AG09309 (cell line): Measurements from ENCODE around the gene FBN2.

Source experiments
- DNase-seq: peaks from one replicate; pipeline ENCODE4 v3.0.0-alpha.2; 2010; ENCODE audit warnings: low read depth
- H3K4me3 ChIP-seq: 2 replicates; pipeline ENCODE4 v1.5.1; 2011; ENCODE audit warnings: mild to moderate bottlenecking, low read depth, low read length, moderate library complexity; ENCODE audit not compliant: control insufficient read depth
- TF ChIP-seq, protein P1 (sequence below): IDR thresholded peaks from 2 replicates; pipeline ENCODE4 v1.5.1; 2011; ENCODE audit warnings: mild to moderate bottlenecking, low read depth, low read length, inconsistent platforms; ENCODE audit not compliant: insufficient read depth, control insufficient read depth; ENCODE audit errors: missing control alignments

The FBN2 gene

DNA sequence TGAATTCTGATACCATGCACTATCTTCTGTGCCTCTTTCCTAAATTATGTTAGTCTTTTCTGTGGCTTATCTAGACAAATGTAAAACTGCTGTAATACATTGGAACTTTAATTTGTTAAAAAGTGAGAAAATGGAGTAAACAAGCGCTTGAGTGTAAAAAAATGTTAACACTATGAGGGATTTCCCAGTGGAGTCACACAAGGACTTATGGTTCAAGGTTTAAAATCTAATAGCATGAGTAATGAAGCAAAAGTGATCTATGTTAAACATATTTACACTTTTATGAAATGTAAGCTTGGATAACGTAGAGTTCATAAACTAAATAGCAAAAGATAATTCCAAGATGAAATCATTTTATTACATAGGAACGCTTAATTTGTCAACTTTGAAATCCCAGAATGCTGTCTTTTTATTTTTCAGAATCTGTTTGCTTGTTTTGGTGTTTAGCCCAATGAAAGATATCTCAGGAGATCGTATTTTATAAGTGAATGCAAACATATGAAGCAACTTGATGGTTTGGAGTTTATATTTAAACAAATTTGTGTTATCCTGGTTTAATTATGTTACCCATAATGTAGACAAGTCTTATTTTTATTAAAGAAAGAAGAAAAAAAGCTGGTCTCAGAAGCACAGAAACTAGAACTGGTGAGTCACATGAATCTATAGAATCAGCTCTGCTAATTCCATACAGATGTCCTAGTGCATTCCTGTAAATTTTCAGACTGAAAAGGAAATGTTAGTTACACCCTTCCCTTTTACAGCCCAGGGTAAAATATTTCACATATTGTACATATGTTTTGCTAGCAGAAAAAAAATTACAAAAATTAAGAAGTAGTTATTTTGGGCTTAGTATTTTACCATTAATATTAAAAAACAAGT is 34.2 kb upstream of the FBN2 start:
- no peak overlapping the region for H3K4me3 ChIP-seq
- DNase-seq: no peak
- TF ChIP-seq, protein P1, sequence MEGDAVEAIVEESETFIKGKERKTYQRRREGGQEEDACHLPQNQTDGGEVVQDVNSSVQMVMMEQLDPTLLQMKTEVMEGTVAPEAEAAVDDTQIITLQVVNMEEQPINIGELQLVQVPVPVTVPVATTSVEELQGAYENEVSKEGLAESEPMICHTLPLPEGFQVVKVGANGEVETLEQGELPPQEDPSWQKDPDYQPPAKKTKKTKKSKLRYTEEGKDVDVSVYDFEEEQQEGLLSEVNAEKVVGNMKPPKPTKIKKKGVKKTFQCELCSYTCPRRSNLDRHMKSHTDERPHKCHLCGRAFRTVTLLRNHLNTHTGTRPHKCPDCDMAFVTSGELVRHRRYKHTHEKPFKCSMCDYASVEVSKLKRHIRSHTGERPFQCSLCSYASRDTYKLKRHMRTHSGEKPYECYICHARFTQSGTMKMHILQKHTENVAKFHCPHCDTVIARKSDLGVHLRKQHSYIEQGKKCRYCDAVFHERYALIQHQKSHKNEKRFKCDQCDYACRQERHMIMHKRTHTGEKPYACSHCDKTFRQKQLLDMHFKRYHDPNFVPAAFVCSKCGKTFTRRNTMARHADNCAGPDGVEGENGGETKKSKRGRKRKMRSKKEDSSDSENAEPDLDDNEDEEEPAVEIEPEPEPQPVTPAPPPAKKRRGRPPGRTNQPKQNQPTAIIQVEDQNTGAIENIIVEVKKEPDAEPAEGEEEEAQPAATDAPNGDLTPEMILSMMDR: no peak

DNA sequence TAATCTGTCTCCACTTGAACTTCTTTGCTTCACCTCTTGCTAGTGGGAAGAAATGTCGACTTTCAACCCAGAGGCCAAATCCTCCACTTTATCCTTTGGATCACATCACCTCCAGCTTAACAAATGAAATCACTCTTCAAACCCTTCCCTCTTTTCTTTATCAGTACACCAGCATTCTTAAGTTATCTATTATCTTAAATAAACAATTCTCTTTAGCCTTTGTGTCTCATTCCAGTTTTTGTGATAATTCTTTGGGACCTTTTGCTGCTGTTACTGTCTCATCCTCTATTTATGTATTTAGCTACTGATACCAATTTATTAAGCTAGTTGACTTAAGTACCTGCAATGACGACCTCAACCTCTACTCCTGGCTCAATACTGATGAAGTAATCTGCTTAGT is 28.1 kb upstream of the FBN2 start:
- no peak for DNase-seq
- H3K4me3 ChIP-seq: no peak overlapping the region
- TF ChIP-seq, protein P1: no peak

DNA sequence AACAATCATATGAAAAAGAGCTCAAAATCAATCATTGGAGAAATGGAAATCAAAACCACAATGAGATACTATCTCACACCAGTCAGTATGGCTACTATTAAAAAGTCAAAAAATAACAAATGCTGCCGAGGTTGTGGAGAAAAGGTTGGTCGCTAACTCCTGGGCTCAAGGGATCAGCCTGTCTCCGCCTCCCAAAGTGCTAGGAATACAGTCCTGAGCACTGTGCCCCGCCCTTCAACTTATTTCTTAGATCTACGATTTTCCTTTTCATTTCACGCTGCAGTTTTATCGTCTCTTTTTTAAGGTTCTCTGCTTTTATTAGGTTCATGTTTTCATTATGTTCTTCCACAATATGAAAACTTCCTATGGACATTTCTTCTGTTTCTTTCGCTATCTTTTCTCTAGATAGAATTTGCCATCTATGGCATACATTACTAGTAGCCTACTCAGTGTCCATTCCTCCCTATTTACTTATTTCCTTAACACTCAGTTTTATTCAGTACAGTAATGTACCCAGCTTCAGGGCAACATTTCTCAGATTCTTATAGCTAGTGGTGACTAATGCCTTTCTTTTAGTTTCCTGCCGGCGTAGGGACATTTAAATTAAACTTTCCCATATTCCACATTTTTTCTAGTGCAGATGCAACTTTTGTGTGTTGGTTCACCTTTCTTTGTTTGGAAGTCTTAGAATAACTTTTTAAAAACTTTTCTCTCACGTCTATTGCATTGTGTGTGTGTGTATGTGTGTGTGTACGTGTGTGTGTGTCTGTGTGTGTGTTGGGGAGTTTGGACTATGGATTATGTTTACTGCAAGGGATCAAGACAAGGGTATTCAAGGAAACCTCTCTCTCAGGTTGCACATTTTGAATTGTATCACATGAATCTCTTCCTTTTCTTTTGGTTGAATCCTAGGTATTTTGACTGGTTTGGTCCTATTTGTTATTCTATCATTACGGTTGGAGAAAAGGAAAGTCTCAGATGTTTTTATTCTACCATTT is 21.6 kb upstream of the FBN2 start:
- TF ChIP-seq, protein P1: no peak
- H3K4me3 ChIP-seq: no peak overlapping the region
- no peak for DNase-seq

DNA sequence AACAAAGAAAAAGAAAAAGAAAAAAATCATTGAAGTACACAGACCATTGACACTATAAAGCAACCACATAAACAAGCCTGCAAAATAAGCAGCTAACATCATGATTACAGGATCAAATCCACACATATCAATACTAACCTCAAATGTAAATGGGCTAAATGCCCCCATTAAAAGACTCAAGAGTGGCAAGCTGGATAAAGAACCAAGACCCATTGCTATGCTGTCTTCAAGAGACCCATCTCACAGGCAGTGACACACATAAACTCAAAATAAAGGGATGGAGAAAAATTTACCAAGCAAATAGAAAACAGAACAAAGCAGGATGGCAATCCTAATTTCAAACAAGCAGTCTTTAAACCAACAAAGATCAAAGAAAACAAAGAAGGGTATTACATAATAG is 15.7 kb upstream of the FBN2 start:
- TF ChIP-seq, protein P1: no peak
- DNase-seq: no peak
- H3K4me3 ChIP-seq: no peak overlapping the region

DNA sequence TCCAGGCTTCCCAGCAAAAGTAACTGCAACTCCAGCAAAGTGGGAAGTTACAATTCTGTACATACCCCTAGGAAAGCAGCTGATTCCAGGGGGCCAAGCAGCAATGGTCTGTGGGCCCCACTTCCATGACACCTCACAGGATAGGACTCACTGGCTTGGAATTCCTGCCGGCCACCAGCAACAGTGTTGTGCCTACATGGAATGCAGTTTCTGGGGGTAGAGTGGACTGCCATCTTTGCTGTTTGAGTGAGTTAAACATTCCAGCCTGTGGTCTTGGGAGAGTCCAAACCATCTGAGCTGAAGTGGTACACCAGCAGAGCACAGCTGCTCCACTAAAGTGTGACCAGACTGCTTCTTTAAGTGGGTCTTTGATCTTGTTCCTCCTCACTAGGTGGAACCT is 13.4 kb upstream of the FBN2 start:
- H3K4me3 ChIP-seq: no peak overlapping the region
- DNase-seq: no peak
- TF ChIP-seq, protein P1: no peak

DNA sequence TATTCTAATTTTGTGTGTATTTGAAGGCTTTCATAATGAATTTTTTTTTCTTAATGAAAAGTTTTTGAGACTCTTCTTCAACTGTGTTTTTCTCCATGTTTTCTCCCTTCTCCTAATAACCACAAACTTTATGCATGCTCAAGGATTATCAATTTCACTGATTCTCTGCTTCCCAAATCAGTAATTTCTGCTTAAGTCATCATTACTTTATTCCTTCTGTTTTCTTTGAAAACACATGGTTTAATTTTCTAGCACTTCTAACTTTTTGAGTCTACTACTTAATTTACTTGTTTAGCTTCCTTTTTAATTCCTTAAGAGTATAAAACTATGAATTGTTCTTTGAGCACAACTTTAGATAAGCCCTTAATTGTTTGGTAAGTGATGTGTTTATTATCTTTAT is 11.5 kb upstream of the FBN2 start:
- H3K4me3 ChIP-seq: no peak overlapping the region
- no peak for DNase-seq
- TF ChIP-seq, protein P1: no peak
